HepG2 (cell line): ENCODE data around the gene PLCB2. TPM values are rescaled to one million over a fixed set of nuclear protein-coding genes. Genes with fewer than 3 reads are reported as not detected.

Experiments used
- FOXA3 ChIP-seq: IDR thresholded peaks from 2 replicates; pipeline ENCODE4 v1.6.1; 2016; ENCODE audit warnings: missing genetic modification reagents, missing compliant biosample characterization
- FOXJ3 ChIP-seq: sonication (generic); formaldehyde crosslinking; IDR thresholded peaks from 2 replicates; pipeline ENCODE4 v1.4.0; 2020; ENCODE audit warnings: missing genetic modification reagents, mild to moderate bottlenecking, borderline replicate concordance
- GPBP1L1 ChIP-seq: sonication (generic); formaldehyde crosslinking; IDR thresholded peaks from 2 replicates; pipeline ENCODE4 v1.5.0; 2020; ENCODE audit warnings: mild to moderate bottlenecking, missing genetic modification reagents
- HBP1 ChIP-seq: IDR thresholded peaks from 2 replicates; pipeline ENCODE4 v1.6.1; 2016; ENCODE audit warnings: low read depth, control low read depth
- HOXA5 ChIP-seq: sonication (generic); formaldehyde crosslinking; IDR thresholded peaks from 2 replicates; pipeline ENCODE4 v1.4.0; 2020; ENCODE audit warnings: missing genetic modification reagents
- KDM4B ChIP-seq: sonication (generic); formaldehyde crosslinking; IDR thresholded peaks from 2 replicates; pipeline ENCODE4 v1.4.0; 2020; ENCODE audit warnings: missing genetic modification reagents
- MTA1 ChIP-seq: sonication (generic); formaldehyde crosslinking; IDR thresholded peaks from 2 replicates; pipeline ENCODE4 v1.4.0; 2020; ENCODE audit warnings: missing genetic modification reagents, mild to moderate bottlenecking, borderline replicate concordance
- POGZ ChIP-seq: sonication (generic); formaldehyde crosslinking; IDR thresholded peaks from 2 replicates; pipeline ENCODE4 v1.4.0; 2020; ENCODE audit warnings: mild to moderate bottlenecking, missing genetic modification reagents
- RAD21 ChIP-seq: fragments of 450-650 bp; formaldehyde crosslinking; IDR thresholded peaks from 2 replicates; pipeline ENCODE4 v1.5.0; 2020; ENCODE audit warnings: mild to moderate bottlenecking
- RBM22 ChIP-seq: fragments of 200-400 bp; formaldehyde crosslinking; optimal IDR thresholded peaks from 2 replicates; pipeline ENCODE3; 2017; ENCODE audit warnings: mild to moderate bottlenecking, low read length, moderate library complexity
- RFX3 ChIP-seq: IDR thresholded peaks from 2 replicates; pipeline ENCODE4 v1.6.1; 2016; ENCODE audit warnings: missing biosample characterization, missing genetic modification reagents
- RFXAP ChIP-seq: sonication (generic); formaldehyde crosslinking; IDR thresholded peaks from 2 replicates; pipeline ENCODE4 v1.4.0; 2020; ENCODE audit warnings: missing genetic modification reagents, borderline replicate concordance
- SNAPC5 ChIP-seq: sonication (generic); formaldehyde crosslinking; IDR thresholded peaks from 2 replicates; pipeline ENCODE4 v1.8.1; 2023; ENCODE audit warnings: mild to moderate bottlenecking, missing genetic modification reagents, borderline replicate concordance
- SRSF1 ChIP-seq: fragments of 200-400 bp; formaldehyde crosslinking; optimal IDR thresholded peaks from 2 replicates; pipeline ENCODE3; 2017; ENCODE audit warnings: mild to moderate bottlenecking, low read depth, low read length, moderate library complexity
- SRY ChIP-seq: sonication (generic); formaldehyde crosslinking; IDR thresholded peaks from 2 replicates; pipeline ENCODE4 v1.8.0; 2022; ENCODE audit warnings: mild to moderate bottlenecking, missing genetic modification reagents
- STAG1 ChIP-seq: sonication (generic); formaldehyde crosslinking; IDR thresholded peaks from 2 replicates; pipeline ENCODE4 v1.4.0; 2020; ENCODE audit warnings: missing genetic modification reagents
- TEAD3 ChIP-seq: optimal IDR thresholded peaks from 2 replicates; pipeline ENCODE3; 2016; ENCODE audit warnings: borderline replicate concordance
- XRCC5 ChIP-seq: fragments of 200-400 bp; formaldehyde crosslinking; optimal IDR thresholded peaks from 2 replicates; pipeline ENCODE3; 2017; ENCODE audit warnings: mild to moderate bottlenecking, low read length
- ZBTB25 ChIP-seq: IDR thresholded peaks from 2 replicates; pipeline ENCODE4 v1.6.1; 2018; ENCODE audit warnings: missing genetic modification reagents
- ZNF430 ChIP-seq: sonication (generic); formaldehyde crosslinking; IDR thresholded peaks from 2 replicates; pipeline ENCODE4 v1.9.0; 2021; ENCODE audit warnings: mild to moderate bottlenecking, missing genetic modification reagents
- ZNF460 ChIP-seq: sonication (generic); formaldehyde crosslinking; IDR thresholded peaks from 2 replicates; pipeline ENCODE4 v1.5.1; 2020; ENCODE audit warnings: missing genetic modification reagents, mild to moderate bottlenecking, borderline replicate concordance
- ZNF557 ChIP-seq: sonication (generic); formaldehyde crosslinking; IDR thresholded peaks from 2 replicates; pipeline ENCODE4 v1.4.0; 2020; ENCODE audit warnings: missing genetic modification reagents
- ZNF589 ChIP-seq: sonication (generic); formaldehyde crosslinking; conservative IDR thresholded peaks from 2 replicates; pipeline ENCODE4 v1.8.0; 2022; ENCODE audit warnings: mild to moderate bottlenecking, moderate library complexity, missing genetic modification reagents
- ZNF615 ChIP-seq: sonication (generic); formaldehyde crosslinking; IDR thresholded peaks from 2 replicates; pipeline ENCODE4 v1.5.0; 2020; ENCODE audit warnings: mild to moderate bottlenecking, missing genetic modification reagents, borderline replicate concordance
- ZNF766 ChIP-seq: sonication (generic); formaldehyde crosslinking; IDR thresholded peaks from 2 replicates; pipeline ENCODE4 v1.5.0; 2020; ENCODE audit warnings: missing genetic modification reagents, borderline replicate concordance
- polyA plus RNA-seq, 8 experiments: library from polyadenylated mRNA; depleted of rRNA in 3 of 8; stranded (reverse) in 7 of 8; unstranded in 1 of 8; fragments of >200 nt; fragmentation: Illumina TruSeq in 4 of 8; extraction: Trizol in 4 of 8; gene quantifications; 2 replicates each; pipeline versions ENCODE4 v1.2.1 to v1.2.3, GENCODE V29; 2011 to 2016; ENCODE audit warnings: low read depth in 4 of 8, missing spikeins in 1 of 8, mixed read lengths in 1 of 8; ENCODE audit not compliant: insufficient read depth in 1 of 8
- total RNA-seq, 5 experiments: library from RNA; depleted of rRNA; stranded (reverse); fragments of >200 nt; fragmentation: Illumina TruSeq; extraction: Trizol; gene quantifications; 2 replicates each; pipeline ENCODE4 v1.2.3, GENCODE V29; 2016; ENCODE audit warnings: low read depth in 1 of 5
- TF ChIP-seq, protein P1 (sequence below): IDR thresholded peaks from 2 replicates; pipeline ENCODE4 v1.6.1; 2016; ENCODE audit warnings: mild to moderate bottlenecking, missing biosample characterization, missing genetic modification reagents
- TF ChIP-seq, protein P2 (sequence below): sonication (generic); formaldehyde crosslinking; IDR thresholded peaks from 2 replicates; pipeline ENCODE4; 2020; ENCODE audit warnings: missing genetic modification reagents, mild to moderate bottlenecking, borderline replicate concordance

Gene PLCB2
- total and polyA plus RNA-seq, 2 of the 13 experiments (the other 11 are each of a cell fraction or from before 2014, with no cell fraction given): 0.11 TPM; not detected in 1

DNA sequence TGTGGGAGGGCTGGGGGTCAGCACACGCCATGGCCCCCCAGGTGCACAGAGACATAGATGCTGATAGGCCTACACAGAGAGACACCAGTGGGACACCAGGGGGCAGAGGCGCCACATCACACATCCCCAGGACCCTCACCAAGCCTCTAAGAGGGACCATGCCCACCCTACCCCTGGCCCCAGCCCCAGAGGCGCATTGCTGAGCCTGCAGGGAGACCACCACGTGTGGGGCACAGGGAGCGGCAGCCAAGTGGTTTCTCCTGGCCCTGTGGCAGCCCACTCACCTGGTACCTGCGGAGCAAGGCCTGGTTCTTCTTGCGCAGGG lies 31.8 kb upstream of the PLCB2 start (continued):
- TF ChIP-seq ZNF615 (CRISPR knock-in tag) (no peak), RFX3 (no peak), ZNF430 (CRISPR knock-in tag) (no peak), RBM22 (no peak), FOXJ3 (CRISPR knock-in tag) (no peak), ZNF460 (CRISPR knock-in tag) (no peak), ZNF557 (no peak), POGZ (no peak), MTA1 (CRISPR knock-in tag) (no peak), ZNF766 (CRISPR knock-in tag) (no peak), TEAD3 (no peak), SRY (CRISPR knock-in tag) (no peak), ZNF589 (no peak), ZBTB25 (CRISPR knock-in tag) (no peak), HOXA5 (no peak), HBP1 (CRISPR knock-in tag) (no peak), SNAPC5 (CRISPR knock-in tag) (no peak), XRCC5 (no peak), GPBP1L1 (CRISPR knock-in tag) (no peak), FOXA3 (CRISPR knock-in tag) (no peak), RAD21 (peak; percentile 37; the same call in 1 of the 2 replicates), KDM4B (CRISPR knock-in tag) (no peak), SRSF1 (no peak), RFXAP (CRISPR knock-in tag) (no peak), STAG1 (CRISPR knock-in tag) (peak; percentile 64)
- TF ChIP-seq, protein P1, sequence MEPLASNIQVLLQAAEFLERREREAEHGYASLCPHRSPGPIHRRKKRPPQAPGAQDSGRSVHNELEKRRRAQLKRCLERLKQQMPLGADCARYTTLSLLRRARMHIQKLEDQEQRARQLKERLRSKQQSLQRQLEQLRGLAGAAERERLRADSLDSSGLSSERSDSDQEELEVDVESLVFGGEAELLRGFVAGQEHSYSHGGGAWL (CRISPR knock-in tag): no peak
- TF ChIP-seq, protein P2, sequence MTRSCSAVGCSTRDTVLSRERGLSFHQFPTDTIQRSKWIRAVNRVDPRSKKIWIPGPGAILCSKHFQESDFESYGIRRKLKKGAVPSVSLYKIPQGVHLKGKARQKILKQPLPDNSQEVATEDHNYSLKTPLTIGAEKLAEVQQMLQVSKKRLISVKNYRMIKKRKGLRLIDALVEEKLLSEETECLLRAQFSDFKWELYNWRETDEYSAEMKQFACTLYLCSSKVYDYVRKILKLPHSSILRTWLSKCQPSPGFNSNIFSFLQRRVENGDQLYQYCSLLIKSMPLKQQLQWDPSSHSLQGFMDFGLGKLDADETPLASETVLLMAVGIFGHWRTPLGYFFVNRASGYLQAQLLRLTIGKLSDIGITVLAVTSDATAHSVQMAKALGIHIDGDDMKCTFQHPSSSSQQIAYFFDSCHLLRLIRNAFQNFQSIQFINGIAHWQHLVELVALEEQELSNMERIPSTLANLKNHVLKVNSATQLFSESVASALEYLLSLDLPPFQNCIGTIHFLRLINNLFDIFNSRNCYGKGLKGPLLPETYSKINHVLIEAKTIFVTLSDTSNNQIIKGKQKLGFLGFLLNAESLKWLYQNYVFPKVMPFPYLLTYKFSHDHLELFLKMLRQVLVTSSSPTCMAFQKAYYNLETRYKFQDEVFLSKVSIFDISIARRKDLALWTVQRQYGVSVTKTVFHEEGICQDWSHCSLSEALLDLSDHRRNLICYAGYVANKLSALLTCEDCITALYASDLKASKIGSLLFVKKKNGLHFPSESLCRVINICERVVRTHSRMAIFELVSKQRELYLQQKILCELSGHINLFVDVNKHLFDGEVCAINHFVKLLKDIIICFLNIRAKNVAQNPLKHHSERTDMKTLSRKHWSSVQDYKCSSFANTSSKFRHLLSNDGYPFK (CRISPR knock-in tag): no peak
